Spleen (tissue), 7 donors: ENCODE data around the gene MYBPHL.

Experiments used
- CTCF ChIP-seq, 11 experiments: fragments of 200-600 bp in 7 of 11; fragments of 450-650 bp in 4 of 11; sonication (generic) in 4 of 11; IDR thresholded peaks in 8 of 11; conservative IDR thresholded peaks in 3 of 11; 1 replicate in 7 of 11; 2 replicates in 4 of 11; pipeline versions ENCODE4 v1.4.0 to v1.8.0; 2016 to 2021; ENCODE audit warnings: antibody characterized with exemption in 11 of 11, inconsistent platforms in 4 of 11, mild to moderate bottlenecking in 1 of 11
- POLR2A ChIP-seq, 3 donors: fragments of 450-650 bp; IDR thresholded peaks; one replicate each; pipeline ENCODE4 v1.5.1; 2017; ENCODE audit warnings: antibody characterized with exemption in 3 of 3, mild to moderate bottlenecking in 1 of 3
- donor health status: DM: no; HTN: no; CAD: no; lungs with moderate emphysema.
- donor health status: DM: no; HTN: no; CAD: no.
- donor health status: DM: no; HTN: no; CAD: no.

- TF ChIP-seq CTCF (IDR thresholded peaks at IDR 0.05 in 8 of 11, conservative IDR thresholded peaks at IDR 0.05 in 3 of 11) (no peak), POLR2A (IDR thresholded peaks at IDR 0.05) (no peak)
These were observed 34.6 kb downstream of the MYBPHL start for GRCh38 chr1:109272021-109272799.
